ENCODE results near the gene ATXN1.
"Not testable (repeated sequence)": the region's sequence is repeated elsewhere in the genome, so short reads cannot be mapped to it uniquely, and the experiment has no call there.

ATXN1 gene

GRCh38 chr6:16613504-16613903 is 147.8 kb downstream of the ATXN1 start:
- DNase-seq (ENCODE audit: low spot score): not testable (repeated sequence)

- no peak for DNase-seq (ENCODE audit: low spot score)
These were observed 152.8 kb downstream of the ATXN1 start for GRCh38 chr6:16608444-16608843.

- no peak for DNase-seq (ENCODE audit: low spot score)
These were observed 159.2 kb downstream of the ATXN1 start for GRCh38 chr6:16602035-16602434.

GRCh38 chr6:16600701-16601100 is 160.6 kb downstream of the ATXN1 start:
- no peak for DNase-seq (ENCODE audit: low spot score)

GRCh38 chr6:16600026-16600425 is 161.2 kb downstream of the ATXN1 start:
- DNase-seq (ENCODE audit: low spot score): no peak

GRCh38 chr6:16596616-16597331 is 164.5 kb downstream of the ATXN1 start:
- DNase-seq (ENCODE audit: low spot score): no peak

- DNase-seq (ENCODE audit: low spot score): no peak
These were observed 165.6 kb downstream of the ATXN1 start for GRCh38 chr6:16595514-16596120.

- DNase-seq (ENCODE audit: low spot score): no peak
These were observed 166.4 kb downstream of the ATXN1 start for GRCh38 chr6:16594849-16595248.

- DNase-seq (ENCODE audit: low spot score): no peak
These were observed 168.9 kb downstream of the ATXN1 start for GRCh38 chr6:16592223-16592911.

- no peak for DNase-seq (ENCODE audit: low spot score)
These were observed 169.7 kb downstream of the ATXN1 start for GRCh38 chr6:16591396-16592222.

GRCh38 chr6:16585805-16586204 is 175.5 kb downstream of the ATXN1 start:
- DNase-seq (ENCODE audit: low spot score): peak; percentile 44

- no peak for DNase-seq (ENCODE audit: low spot score)
These were observed 178.0 kb downstream of the ATXN1 start for GRCh38 chr6:16583144-16583762.

- DNase-seq (ENCODE audit: low spot score): no peak
These were observed 178.7 kb downstream of the ATXN1 start for GRCh38 chr6:16582446-16583143.

GRCh38 chr6:16578695-16579285 is 182.5 kb downstream of the ATXN1 start:
- no peak for DNase-seq (ENCODE audit: low spot score)

- DNase-seq (ENCODE audit: low spot score): no peak
These were observed 184.6 kb downstream of the ATXN1 start for GRCh38 chr6:16576451-16577368.

- DNase-seq (ENCODE audit: low spot score): no peak
These were observed 185.6 kb downstream of the ATXN1 start for GRCh38 chr6:16575655-16576054.

- no peak for DNase-seq (ENCODE audit: low spot score)
These were observed 188.3 kb downstream of the ATXN1 start for GRCh38 chr6:16572943-16573342.

- no peak for DNase-seq (ENCODE audit: low spot score)
These were observed 188.9 kb downstream of the ATXN1 start for GRCh38 chr6:16572317-16572716.

- DNase-seq (ENCODE audit: low spot score): no peak
These were observed 190.3 kb downstream of the ATXN1 start for GRCh38 chr6:16570946-16571345.

GRCh38 chr6:16570221-16570553 is 191.1 kb downstream of the ATXN1 start:
- DNase-seq (ENCODE audit: low spot score): no peak
